Measurements from ENCODE around the gene HIVEP3.

The HIVEP3 gene

DNA sequence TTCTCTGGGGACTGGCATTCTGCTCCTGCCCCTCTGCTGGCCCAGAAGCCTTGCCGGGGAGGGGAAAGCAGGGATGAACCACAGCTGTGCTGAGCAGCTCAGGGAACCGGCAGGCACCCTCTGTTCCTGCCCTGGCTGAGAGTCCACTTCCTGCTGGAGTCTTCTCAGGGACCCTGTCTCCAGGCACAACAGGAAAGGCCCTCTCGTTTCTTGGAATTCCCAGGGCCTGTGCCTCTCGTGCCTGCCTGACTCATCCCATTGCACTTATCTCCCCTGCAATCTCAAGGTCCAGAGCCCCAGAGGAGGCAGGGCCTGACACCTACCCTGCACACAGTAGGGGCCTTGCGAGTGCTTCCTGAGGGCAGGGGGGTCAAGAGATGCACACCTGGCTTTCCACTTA, 433.1 kb downstream of the HIVEP3 start:
- H3K27me3 ChIP-seq (ENCODE audit: insufficient read depth, insufficient read length): peaks cover 4% of the 10 kb centered on the region
- no peaks in the 10 kb centered on the region for H3K9me3 ChIP-seq (ENCODE audit: insufficient read depth, low read length)
- peak overlapping the region; percentile 37 for H3K9ac ChIP-seq (ENCODE audit: insufficient read length, low read depth)
- H3K4me3 ChIP-seq (ENCODE audit: insufficient read length, low read depth): no peak overlapping the region
- H3K36me3 ChIP-seq (ENCODE audit: insufficient read depth, insufficient read length, low read length): peaks cover 3% of the 10 kb centered on the region
- peaks cover 51% of the 10 kb centered on the region for H3K4me1 ChIP-seq (ENCODE audit: insufficient read depth, insufficient read length)
- TF ChIP-seq SUZ12 (IDR thresholded peaks at IDR 0.05; ENCODE audit: extremely low read depth, insufficient read depth, insufficient read length) (no peak), YY1 (IDR thresholded peaks at IDR 0.05; ENCODE audit: insufficient read depth, insufficient read length) (no peak), ZNF274 (IDR thresholded peaks at IDR 0.05; ENCODE audit: low read depth, low read length) (no peak)
- peak; percentile 76 for DNase-seq (ENCODE audit: low read depth, low spot score)

DNA sequence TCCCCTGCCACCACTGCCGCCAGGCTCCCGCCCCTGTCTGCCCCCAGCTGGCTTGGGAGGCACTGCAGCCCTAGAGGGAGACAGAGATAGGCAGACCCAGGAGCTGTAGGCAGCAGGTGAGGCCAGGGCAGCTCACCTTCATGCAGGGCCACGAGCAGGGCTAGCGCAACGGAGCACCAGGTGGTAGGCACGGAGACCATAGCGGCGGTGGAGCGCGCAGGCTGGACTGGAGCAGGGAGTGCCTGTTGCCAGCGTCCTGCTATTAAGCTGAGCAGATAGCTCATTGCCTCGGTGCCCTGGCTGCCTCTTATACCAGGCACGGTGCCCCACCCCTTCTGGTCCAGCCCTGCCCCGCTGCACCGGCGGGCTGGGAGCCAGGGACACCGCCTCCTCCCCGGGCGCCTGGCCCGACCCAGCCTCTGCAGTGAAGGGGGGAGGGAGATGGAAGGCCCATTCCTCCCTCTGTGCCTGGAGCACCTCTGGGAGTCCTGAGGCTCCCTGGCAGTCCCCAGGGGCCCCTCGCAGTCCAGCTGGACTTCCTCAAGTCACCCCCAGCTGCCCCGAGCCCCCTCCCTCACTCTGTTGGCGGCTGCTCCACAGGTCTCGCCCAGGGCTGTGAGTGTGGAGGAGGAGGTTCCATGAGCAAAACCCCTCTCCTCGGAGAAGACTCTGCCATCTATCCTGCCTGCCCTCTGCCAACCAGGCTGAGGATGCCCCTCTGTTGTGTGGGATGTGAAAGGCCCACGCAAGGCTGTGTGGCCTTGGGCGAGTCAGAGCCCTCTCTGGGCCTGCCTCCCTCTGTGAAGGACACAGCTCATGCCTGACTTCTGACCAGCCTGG, 434.1 kb downstream of the HIVEP3 start, which contains the start of gene EDN2:
Gene EDN2, minus strand, starts transcription at position 282 of the 840 bp plus-strand sequence. Its CDS starts 82 bp downstream, at position 200.
- Histone ChIP-seq H3K9me3 (ENCODE audit: insufficient read depth, low read length) (no peaks in the 10 kb centered on the region), H3K27me3 (ENCODE audit: insufficient read depth, insufficient read length) (peaks cover 4% of the 10 kb centered on the region), H3K4me1 (ENCODE audit: insufficient read depth, insufficient read length) (peaks cover 51% of the 10 kb centered on the region), H3K4me3 (ENCODE audit: insufficient read length, low read depth) (no peak within 1 kb of the TSS), H3K9ac (ENCODE audit: insufficient read length, low read depth) (peak within 1 kb of the TSS; percentile 51), H3K36me3 (ENCODE audit: insufficient read depth, insufficient read length, low read length) (peaks cover 3% of the 10 kb centered on the region)
- DNase-seq (ENCODE audit: low read depth, low spot score): no peak
- TF ChIP-seq YY1 (IDR thresholded peaks at IDR 0.05; ENCODE audit: insufficient read depth, insufficient read length): no peak
- no peak for TF ChIP-seq ZNF274 (IDR thresholded peaks at IDR 0.05; ENCODE audit: low read depth, low read length)
- no peak for TF ChIP-seq SUZ12 (IDR thresholded peaks at IDR 0.05; ENCODE audit: extremely low read depth, insufficient read depth, insufficient read length)

GRCh38 chr1:41483960-41484401, 434.7 kb downstream of the HIVEP3 start:
- H3K9me3 ChIP-seq (ENCODE audit: insufficient read depth, low read length): no peaks in the 10 kb centered on the region
- H3K4me1 ChIP-seq (ENCODE audit: insufficient read depth, insufficient read length): peaks cover 51% of the 10 kb centered on the region
- TF ChIP-seq ZNF274 (IDR thresholded peaks at IDR 0.05; ENCODE audit: low read depth, low read length) (no peak), YY1 (IDR thresholded peaks at IDR 0.05; ENCODE audit: insufficient read depth, insufficient read length) (no peak), SUZ12 (IDR thresholded peaks at IDR 0.05; ENCODE audit: extremely low read depth, insufficient read depth, insufficient read length) (no peak)
- DNase-seq (ENCODE audit: low read depth, low spot score): no peak
- H3K4me3 ChIP-seq (ENCODE audit: insufficient read length, low read depth): no peak overlapping the region
- H3K36me3 ChIP-seq (ENCODE audit: insufficient read depth, insufficient read length, low read length): no peaks in the 10 kb centered on the region
- no peaks in the 10 kb centered on the region for H3K27me3 ChIP-seq (ENCODE audit: insufficient read depth, insufficient read length)
- H3K9ac ChIP-seq (ENCODE audit: insufficient read length, low read depth): no peak overlapping the region

- Histone ChIP-seq H3K9me3 (ENCODE audit: insufficient read depth, low read length) (no peaks in the 10 kb centered on the region), H3K9ac (ENCODE audit: insufficient read length, low read depth) (peak overlapping the region; percentile 57), H3K36me3 (ENCODE audit: insufficient read depth, insufficient read length, low read length) (no peaks in the 10 kb centered on the region), H3K27me3 (ENCODE audit: insufficient read depth, insufficient read length) (no peaks in the 10 kb centered on the region), H3K4me3 (ENCODE audit: insufficient read length, low read depth) (no peak overlapping the region), H3K4me1 (ENCODE audit: insufficient read depth, insufficient read length) (peaks cover 48% of the 10 kb centered on the region)
- no peak for DNase-seq (ENCODE audit: low read depth, low spot score)
- no peak for TF ChIP-seq SUZ12 (IDR thresholded peaks at IDR 0.05; ENCODE audit: extremely low read depth, insufficient read depth, insufficient read length)
- no peak for TF ChIP-seq YY1 (IDR thresholded peaks at IDR 0.05; ENCODE audit: insufficient read depth, insufficient read length)
- TF ChIP-seq ZNF274 (IDR thresholded peaks at IDR 0.05; ENCODE audit: low read depth, low read length): no peak
Measured at GRCh38 chr1:41483001-41483850, 435.5 kb downstream of the HIVEP3 start.

GRCh38 chr1:41482001-41482765, 436.5 kb downstream of the HIVEP3 start:
- Histone ChIP-seq H3K9ac (ENCODE audit: insufficient read length, low read depth) (peak overlapping the region; percentile 57), H3K4me1 (ENCODE audit: insufficient read depth, insufficient read length) (peaks cover 44% of the 10 kb centered on the region), H3K4me3 (ENCODE audit: insufficient read length, low read depth) (no peak overlapping the region), H3K9me3 (ENCODE audit: insufficient read depth, low read length) (no peaks in the 10 kb centered on the region), H3K36me3 (ENCODE audit: insufficient read depth, insufficient read length, low read length) (no peaks in the 10 kb centered on the region), H3K27me3 (ENCODE audit: insufficient read depth, insufficient read length) (no peaks in the 10 kb centered on the region)
- no peak for DNase-seq (ENCODE audit: low read depth, low spot score)
- TF ChIP-seq SUZ12 (IDR thresholded peaks at IDR 0.05; ENCODE audit: extremely low read depth, insufficient read depth, insufficient read length): no peak
- no peak for TF ChIP-seq ZNF274 (IDR thresholded peaks at IDR 0.05; ENCODE audit: low read depth, low read length)
- TF ChIP-seq YY1 (IDR thresholded peaks at IDR 0.05; ENCODE audit: insufficient read depth, insufficient read length): no peak

DNA sequence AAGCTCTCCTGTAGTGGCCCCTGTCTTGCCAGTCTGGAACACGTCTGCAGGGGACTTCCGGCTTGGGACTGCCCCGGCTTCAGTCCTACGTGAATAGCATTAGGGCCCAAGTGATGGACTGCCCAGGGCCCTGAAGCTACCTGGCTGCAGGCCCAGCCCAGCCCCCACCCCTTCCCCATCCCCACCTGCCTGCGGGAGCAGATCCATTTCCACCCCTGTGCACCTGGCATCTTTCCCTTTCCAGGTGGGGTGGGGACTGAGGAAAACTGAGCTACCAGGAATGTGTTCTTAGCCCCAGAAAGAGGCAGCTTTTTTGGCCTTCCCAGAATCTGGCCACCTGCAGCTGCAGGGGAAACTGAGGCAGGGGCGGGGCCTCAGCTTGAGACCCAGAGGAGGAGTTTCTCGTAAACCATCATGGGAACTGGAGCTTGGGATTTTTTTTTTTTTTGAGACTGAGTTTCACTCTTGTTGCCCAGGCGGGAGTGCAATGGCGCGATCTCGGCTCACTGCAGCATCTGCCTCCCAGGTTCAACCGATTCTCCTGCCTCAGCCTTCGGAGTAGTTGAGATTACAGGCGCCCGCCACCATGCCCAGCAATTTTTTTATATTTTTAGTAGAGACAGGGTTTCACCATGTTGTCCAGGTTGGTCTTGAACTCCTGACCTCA, 437.5 kb downstream of the HIVEP3 start:
- no peak for TF ChIP-seq YY1 (IDR thresholded peaks at IDR 0.05; ENCODE audit: insufficient read depth, insufficient read length)
- Histone ChIP-seq H3K36me3 (ENCODE audit: insufficient read depth, insufficient read length, low read length) (no peaks in the 10 kb centered on the region), H3K9ac (ENCODE audit: insufficient read length, low read depth) (no peak overlapping the region), H3K9me3 (ENCODE audit: insufficient read depth, low read length) (no peaks in the 10 kb centered on the region), H3K4me3 (ENCODE audit: insufficient read length, low read depth) (no peak overlapping the region), H3K27me3 (ENCODE audit: insufficient read depth, insufficient read length) (no peaks in the 10 kb centered on the region), H3K4me1 (ENCODE audit: insufficient read depth, insufficient read length) (peaks cover 51% of the 10 kb centered on the region)
- no peak for DNase-seq (ENCODE audit: low read depth, low spot score)
